Parathyroid adenoma (tissue), 2 donors: Measurements from ENCODE around the gene PRTN3.

Experiments
- H2AFZ ChIP-seq: fragments of 300-600 bp; sonication (generic); one replicate; pipeline ENCODE4 v1.7.0; 2017; ENCODE audit warnings: antibody characterized with exemption, mild to moderate bottlenecking
- H3K27ac ChIP-seq: fragments of 300-600 bp; sonication (generic); one replicate; pipeline ENCODE4 v1.7.0; 2017
- H3K27me3 ChIP-seq: fragments of 300-600 bp; sonication (generic); one replicate; pipeline ENCODE4 v1.7.0; 2017; ENCODE audit warnings: low read length; ENCODE audit not compliant: control insufficient read depth, insufficient read depth
- H3K36me3 ChIP-seq: fragments of 300-600 bp; sonication (generic); one replicate; pipeline ENCODE4 v1.7.0; 2017; ENCODE audit warnings: low read length; ENCODE audit not compliant: control insufficient read depth, insufficient read depth
- H3K4me1 ChIP-seq: fragments of 300-600 bp; sonication (generic); one replicate; pipeline ENCODE4 v1.7.0; 2017; ENCODE audit warnings: control low read depth
- H3K4me2 ChIP-seq: fragments of 300-600 bp; sonication (generic); one replicate; pipeline ENCODE4 v1.7.0; 2017; ENCODE audit warnings: low read length
- H3K4me3 ChIP-seq: fragments of 300-600 bp; sonication (generic); one replicate; pipeline ENCODE4 v1.7.0; 2017; ENCODE audit warnings: low read depth, low read length
- H3K79me2 ChIP-seq: fragments of 300-600 bp; sonication (generic); one replicate; pipeline ENCODE4 v1.7.0; 2017; ENCODE audit warnings: control low read depth
- H3K9ac ChIP-seq: fragments of 300-600 bp; sonication (generic); one replicate; pipeline ENCODE4 v1.7.0; 2017; ENCODE audit warnings: mild to moderate bottlenecking
- H3K9me3 ChIP-seq: fragments of 300-600 bp; sonication (generic); one replicate; pipeline ENCODE4 v1.7.0; 2017; ENCODE audit warnings: low read length; ENCODE audit not compliant: control insufficient read depth
- TF ChIP-seq, protein P1 (sequence below): fragments of 300-600 bp; sonication (generic); IDR thresholded peaks from one replicate; pipeline ENCODE4 v1.7.0; 2017; ENCODE audit warnings: antibody characterized with exemption, mild to moderate bottlenecking
- donor health status: primary hyperparathyroidism.

PRTN3 gene

DNA sequence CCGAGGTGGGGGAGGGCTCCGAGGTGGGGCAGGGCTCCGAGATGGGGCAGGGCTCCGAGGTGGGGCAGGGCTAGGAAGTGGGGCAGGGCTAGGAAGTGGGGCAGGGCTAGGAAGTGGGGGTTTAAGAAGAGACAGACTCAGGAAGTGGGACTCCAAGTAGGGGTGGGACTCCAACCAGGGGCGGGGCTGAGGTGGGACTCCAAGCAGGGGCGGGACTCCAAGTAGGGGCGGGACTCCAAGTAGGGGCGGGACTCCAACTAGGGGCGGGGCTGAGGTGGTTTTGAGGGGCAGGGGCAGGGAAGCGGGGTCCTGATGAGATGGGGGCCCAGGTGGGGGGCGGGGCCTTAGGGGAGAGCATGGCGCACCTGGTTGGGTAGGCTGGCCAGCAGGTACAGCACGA lies 32.3 kb downstream of the PRTN3 start:
- H3K4me3 ChIP-seq: no peak overlapping the region
- H3K9ac ChIP-seq: no peak overlapping the region
- TF ChIP-seq, protein P1, sequence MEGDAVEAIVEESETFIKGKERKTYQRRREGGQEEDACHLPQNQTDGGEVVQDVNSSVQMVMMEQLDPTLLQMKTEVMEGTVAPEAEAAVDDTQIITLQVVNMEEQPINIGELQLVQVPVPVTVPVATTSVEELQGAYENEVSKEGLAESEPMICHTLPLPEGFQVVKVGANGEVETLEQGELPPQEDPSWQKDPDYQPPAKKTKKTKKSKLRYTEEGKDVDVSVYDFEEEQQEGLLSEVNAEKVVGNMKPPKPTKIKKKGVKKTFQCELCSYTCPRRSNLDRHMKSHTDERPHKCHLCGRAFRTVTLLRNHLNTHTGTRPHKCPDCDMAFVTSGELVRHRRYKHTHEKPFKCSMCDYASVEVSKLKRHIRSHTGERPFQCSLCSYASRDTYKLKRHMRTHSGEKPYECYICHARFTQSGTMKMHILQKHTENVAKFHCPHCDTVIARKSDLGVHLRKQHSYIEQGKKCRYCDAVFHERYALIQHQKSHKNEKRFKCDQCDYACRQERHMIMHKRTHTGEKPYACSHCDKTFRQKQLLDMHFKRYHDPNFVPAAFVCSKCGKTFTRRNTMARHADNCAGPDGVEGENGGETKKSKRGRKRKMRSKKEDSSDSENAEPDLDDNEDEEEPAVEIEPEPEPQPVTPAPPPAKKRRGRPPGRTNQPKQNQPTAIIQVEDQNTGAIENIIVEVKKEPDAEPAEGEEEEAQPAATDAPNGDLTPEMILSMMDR: no peak
- H3K4me1 ChIP-seq: no peaks in the 10 kb centered on the region
- no peak overlapping the region for H3K27ac ChIP-seq
- no peaks in the 10 kb centered on the region for H3K36me3 ChIP-seq
- H3K4me2 ChIP-seq: no peak overlapping the region
- H2AFZ ChIP-seq: no peak overlapping the region
- H3K27me3 ChIP-seq: no peaks in the 10 kb centered on the region
- no peaks in the 10 kb centered on the region for H3K79me2 ChIP-seq
- H3K9me3 ChIP-seq: no peaks in the 10 kb centered on the region

DNA sequence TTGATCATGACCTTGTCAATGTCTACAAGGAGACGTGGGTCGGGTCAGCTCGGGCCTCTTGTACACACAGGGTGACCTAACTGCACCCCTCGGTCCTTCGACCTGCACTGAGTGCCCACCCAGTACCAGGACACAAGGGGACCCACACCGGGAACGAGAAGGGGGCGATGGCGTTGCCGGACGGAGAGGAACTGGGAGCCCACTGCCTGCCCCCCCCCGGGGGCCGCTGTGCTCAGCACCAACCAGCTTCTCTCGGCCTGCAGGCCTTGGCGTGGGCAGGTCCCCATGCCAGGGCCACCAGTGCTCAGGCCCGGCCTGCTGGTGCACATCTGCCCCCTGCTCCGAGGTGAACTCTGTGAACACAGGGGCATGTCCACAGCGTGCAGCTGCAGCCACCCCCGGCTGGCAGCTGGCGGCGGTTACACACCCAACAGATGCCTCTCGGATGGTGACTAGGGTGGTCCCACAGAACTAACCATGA lies 32.8 kb downstream of the PRTN3 start:
- Histone ChIP-seq H3K36me3 (no peaks in the 10 kb centered on the region), H3K27me3 (no peaks in the 10 kb centered on the region), H3K9ac (no peak overlapping the region), H2AFZ (no peak overlapping the region), H3K4me1 (no peaks in the 10 kb centered on the region), H3K4me2 (no peak overlapping the region), H3K9me3 (no peaks in the 10 kb centered on the region), H3K79me2 (no peaks in the 10 kb centered on the region), H3K27ac (no peak overlapping the region), H3K4me3 (no peak overlapping the region)
- TF ChIP-seq, protein P1: no peak

DNA sequence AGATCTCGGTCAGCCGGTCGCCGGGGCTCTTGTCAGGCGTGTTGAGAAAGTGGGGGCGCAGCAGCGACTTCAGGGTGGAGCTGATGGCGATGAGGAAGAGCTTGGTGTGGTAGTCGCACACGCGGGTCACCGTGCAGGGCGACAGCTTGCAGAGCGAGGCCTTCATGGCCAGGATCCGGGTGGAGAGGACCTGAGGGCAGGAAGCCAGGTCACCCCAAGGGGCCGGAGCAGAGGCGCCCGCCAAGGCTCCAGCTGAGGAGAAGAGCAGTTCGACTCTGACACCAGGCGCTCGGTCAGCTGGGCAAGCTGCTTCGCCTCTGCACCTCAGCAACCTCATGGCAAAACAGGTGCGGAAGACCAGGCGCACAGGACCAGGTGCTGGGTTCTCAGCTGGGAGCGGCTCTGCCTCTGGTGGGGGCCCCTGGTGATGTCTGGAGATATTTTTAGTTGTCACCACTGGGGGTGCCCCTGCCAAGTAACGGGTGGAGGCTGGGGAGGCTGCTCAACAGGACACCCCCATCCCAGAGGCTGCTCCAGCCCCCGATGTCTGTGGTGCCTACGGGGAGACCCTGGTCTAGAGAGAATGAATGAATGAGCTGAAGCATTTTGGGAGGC lies 34.6 kb downstream of the PRTN3 start:
- no peaks in the 10 kb centered on the region for H3K9me3 ChIP-seq

DNA sequence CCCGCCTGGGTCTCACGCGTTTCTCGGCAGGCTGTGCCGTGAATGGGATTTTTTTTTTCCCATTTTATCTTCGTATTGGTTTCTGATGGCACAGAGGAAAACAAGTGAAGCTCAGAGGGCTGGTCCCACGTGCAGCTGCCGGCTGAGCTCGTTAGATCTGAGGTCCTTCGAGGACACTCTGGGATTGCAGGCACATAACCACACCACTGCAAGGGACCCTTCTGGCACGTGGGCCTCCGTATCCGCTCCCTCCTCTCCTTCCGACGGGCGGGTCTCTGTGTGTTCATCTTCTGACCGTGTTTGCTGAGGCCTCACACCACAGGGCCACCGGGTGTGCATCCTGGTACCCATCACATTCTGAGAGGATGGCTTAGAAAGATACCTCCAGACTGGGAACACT lies 35.3 kb downstream of the PRTN3 start:
- no peaks in the 10 kb centered on the region for H3K36me3 ChIP-seq

More for the DNA sequence above, 34.6 kb downstream of the PRTN3 start:
- H3K9ac ChIP-seq: no peak overlapping the region
- H3K4me2 ChIP-seq: no peak overlapping the region
- H3K27ac ChIP-seq: no peak overlapping the region
- H2AFZ ChIP-seq: no peak overlapping the region
- H3K36me3 ChIP-seq: no peaks in the 10 kb centered on the region
- TF ChIP-seq, protein P1: no peak
- H3K4me3 ChIP-seq: no peak overlapping the region
- H3K27me3 ChIP-seq: no peaks in the 10 kb centered on the region
- no peaks in the 10 kb centered on the region for H3K4me1 ChIP-seq
- H3K79me2 ChIP-seq: no peaks in the 10 kb centered on the region

More for the DNA sequence above, 35.3 kb downstream of the PRTN3 start:
- Histone ChIP-seq H3K27me3 (no peaks in the 10 kb centered on the region), H3K27ac (no peak overlapping the region), H3K9me3 (no peaks in the 10 kb centered on the region), H3K4me2 (no peak overlapping the region), H3K4me1 (no peaks in the 10 kb centered on the region), H3K4me3 (no peak overlapping the region), H2AFZ (no peak overlapping the region), H3K79me2 (peaks cover under 1% of the 10 kb centered on the region), H3K9ac (no peak overlapping the region)
- TF ChIP-seq, protein P1: no peak
